Neural crest cell (in vitro differentiated cells): ENCODE data around the gene ZBTB47. TPM values are rescaled to one million over a fixed set of nuclear protein-coding genes. Genes with fewer than 3 reads are reported as not detected.

Experiments
- DNase-seq: peaks from one replicate; pipeline ENCODE4 v3.0.0; 2021; ENCODE audit warnings: low read depth, mixed read lengths, low spot score
- H3K27ac Mint-ChIP-seq: one replicate; pipeline ENCODE4 v1.8.0; 2021; ENCODE audit warnings: mild to moderate bottlenecking, mixed read lengths; ENCODE audit not compliant: unreplicated experiment
- H3K27me3 Mint-ChIP-seq: 2 replicates; pipeline ENCODE4 v1.8.0; 2021; ENCODE audit warnings: low read depth, mild to moderate bottlenecking, mixed read lengths
- H3K36me3 Mint-ChIP-seq: 2 replicates; pipeline ENCODE4 v1.8.0; 2021; ENCODE audit warnings: low read depth, mild to moderate bottlenecking, mixed read lengths
- H3K4me1 Mint-ChIP-seq: 2 replicates; pipeline ENCODE4 v1.8.0; 2021; ENCODE audit warnings: mixed read lengths
- H3K4me3 Mint-ChIP-seq: one replicate; pipeline ENCODE4 v1.8.0; 2021; ENCODE audit warnings: mild to moderate bottlenecking, mixed read lengths
- H3K9me3 Mint-ChIP-seq: 2 replicates; pipeline ENCODE4 v1.8.0; 2021; ENCODE audit warnings: mixed read lengths
- CTCF ChIP-seq: fragments of 200-600 bp; sonication (generic); conservative IDR thresholded peaks from 2 replicates; pipeline ENCODE4 v1.5.0; 2021; ENCODE audit warnings: antibody characterized with exemption, mild to moderate bottlenecking
- total RNA-seq: library from RNA; stranded (reverse); gene quantifications from 2 replicates; pipeline ENCODE4 v1.2.1, GENCODE V29; 2021

Gene ZBTB47
- total RNA-seq, 1 donor from 2014 or later = 6.6 TPM

- H3K4me1 Mint-ChIP-seq = no peaks in the 10 kb centered on the region
- H3K27ac Mint-ChIP-seq = peak overlapping the region; percentile 81
- H3K27me3 Mint-ChIP-seq = peaks cover 3% of the 10 kb centered on the region
- no peak for DNase-seq
- no peaks in the 10 kb centered on the region for H3K36me3 Mint-ChIP-seq
- no peak overlapping the region for H3K4me3 Mint-ChIP-seq
- peaks cover 2% of the 10 kb centered on the region for H3K9me3 Mint-ChIP-seq
- TF ChIP-seq CTCF = no peak
Observed at GRCh38 chr3:42667096-42667522, 13.6 kb downstream of the ZBTB47 start.

GRCh38 chr3:42667523-42668412, 14.3 kb downstream of the ZBTB47 start:
- TF ChIP-seq CTCF = no peak
- DNase-seq = no peak
- H3K4me3 Mint-ChIP-seq = no peak overlapping the region
- no peaks in the 10 kb centered on the region for H3K36me3 Mint-ChIP-seq
- peak overlapping the region; percentile 81 for H3K27ac Mint-ChIP-seq
- H3K4me1 Mint-ChIP-seq = no peaks in the 10 kb centered on the region
- H3K9me3 Mint-ChIP-seq = peaks cover 2% of the 10 kb centered on the region
- peaks cover 3% of the 10 kb centered on the region for H3K27me3 Mint-ChIP-seq

GRCh38 chr3:42668413-42668760, 14.9 kb downstream of the ZBTB47 start:
- peaks cover 2% of the 10 kb centered on the region for H3K9me3 Mint-ChIP-seq
- no peaks in the 10 kb centered on the region for H3K36me3 Mint-ChIP-seq
- no peaks in the 10 kb centered on the region for H3K4me1 Mint-ChIP-seq
- no peak overlapping the region for H3K4me3 Mint-ChIP-seq
- H3K27me3 Mint-ChIP-seq = peaks cover 3% of the 10 kb centered on the region
- H3K27ac Mint-ChIP-seq = no peak overlapping the region
- TF ChIP-seq CTCF = no peak
- DNase-seq = no peak

- H3K4me1 Mint-ChIP-seq = no peaks in the 10 kb centered on the region
Observed at GRCh38 chr3:42668793-42669217, 15.3 kb downstream of the ZBTB47 start.

GRCh38 chr3:42670051-42670576, 16.6 kb downstream of the ZBTB47 start:
- no peak for DNase-seq
- H3K27ac Mint-ChIP-seq = no peak overlapping the region
- peaks cover 5% of the 10 kb centered on the region for H3K27me3 Mint-ChIP-seq
- peaks cover 2% of the 10 kb centered on the region for H3K9me3 Mint-ChIP-seq
- no peak overlapping the region for H3K4me3 Mint-ChIP-seq
- H3K36me3 Mint-ChIP-seq = no peaks in the 10 kb centered on the region
- TF ChIP-seq CTCF = no peak
- no peaks in the 10 kb centered on the region for H3K4me1 Mint-ChIP-seq

More at GRCh38 chr3:42668793-42669217, 15.3 kb downstream of the ZBTB47 start:
- no peak for DNase-seq
- Mint-ChIP-seq H3K36me3 (no peaks in the 10 kb centered on the region), H3K9me3 (peaks cover 2% of the 10 kb centered on the region), H3K27ac (no peak overlapping the region), H3K27me3 (peaks cover 3% of the 10 kb centered on the region), H3K4me3 (no peak overlapping the region)
- no peak for TF ChIP-seq CTCF
